ENCODE measurements around the gene NCOR1. TPM values are rescaled to one million over a fixed set of nuclear protein-coding genes. Genes with fewer than 3 reads are reported as not detected.
A peak's percentile ranks its signal among the peaks of the same experiment; 100 is the strongest.

The NCOR1 gene
- total RNA-seq, 4 donors from 2014 or later = 136 to 320 (median 177) TPM

GRCh38 chr17:16040710-16041251 is 174.6 kb downstream of the NCOR1 start:
- WGBS = 82% methylated on average over 4 of the region's 4 CpGs
- no peak for DNase-seq (ENCODE audit: low spot score in 2 of 2)
- H3K36me3 ChIP-seq = peaks cover 89% of the 10 kb centered on the region
- no peaks in the 10 kb centered on the region for H3K27me3 ChIP-seq
- H3K4me1 ChIP-seq = no peaks in the 10 kb centered on the region
- H3K9me3 ChIP-seq = no peaks in the 10 kb centered on the region
- H3K27ac ChIP-seq = no peak overlapping the region
- TF ChIP-seq EP300 (IDR thresholded peaks at IDR 0.05) (no peak), POLR2AphosphoS5 (IDR thresholded peaks at IDR 0.05) (no peak), POLR2A (IDR thresholded peaks at IDR 0.05) (no peak)
- TF ChIP-seq, protein P1, sequence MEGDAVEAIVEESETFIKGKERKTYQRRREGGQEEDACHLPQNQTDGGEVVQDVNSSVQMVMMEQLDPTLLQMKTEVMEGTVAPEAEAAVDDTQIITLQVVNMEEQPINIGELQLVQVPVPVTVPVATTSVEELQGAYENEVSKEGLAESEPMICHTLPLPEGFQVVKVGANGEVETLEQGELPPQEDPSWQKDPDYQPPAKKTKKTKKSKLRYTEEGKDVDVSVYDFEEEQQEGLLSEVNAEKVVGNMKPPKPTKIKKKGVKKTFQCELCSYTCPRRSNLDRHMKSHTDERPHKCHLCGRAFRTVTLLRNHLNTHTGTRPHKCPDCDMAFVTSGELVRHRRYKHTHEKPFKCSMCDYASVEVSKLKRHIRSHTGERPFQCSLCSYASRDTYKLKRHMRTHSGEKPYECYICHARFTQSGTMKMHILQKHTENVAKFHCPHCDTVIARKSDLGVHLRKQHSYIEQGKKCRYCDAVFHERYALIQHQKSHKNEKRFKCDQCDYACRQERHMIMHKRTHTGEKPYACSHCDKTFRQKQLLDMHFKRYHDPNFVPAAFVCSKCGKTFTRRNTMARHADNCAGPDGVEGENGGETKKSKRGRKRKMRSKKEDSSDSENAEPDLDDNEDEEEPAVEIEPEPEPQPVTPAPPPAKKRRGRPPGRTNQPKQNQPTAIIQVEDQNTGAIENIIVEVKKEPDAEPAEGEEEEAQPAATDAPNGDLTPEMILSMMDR (IDR thresholded peaks at IDR 0.05) = no peak
- H3K4me3 ChIP-seq = no peak overlapping the region

GRCh38 chr17:16037636-16038035 is 177.7 kb downstream of the NCOR1 start:
- no peak for TF ChIP-seq EP300 (IDR thresholded peaks at IDR 0.05)
- no peak for TF ChIP-seq POLR2AphosphoS5 (IDR thresholded peaks at IDR 0.05)
- no peak for TF ChIP-seq POLR2A (IDR thresholded peaks at IDR 0.05)
- TF ChIP-seq, protein P1 (IDR thresholded peaks at IDR 0.05) = no peak
- Histone ChIP-seq H3K27me3 (no peaks in the 10 kb centered on the region), H3K27ac (no peak overlapping the region), H3K36me3 (peaks cover 91% of the 10 kb centered on the region), H3K4me3 (no peak overlapping the region), H3K9me3 (no peaks in the 10 kb centered on the region), H3K4me1 (no peaks in the 10 kb centered on the region)
- no peak for DNase-seq (ENCODE audit: low spot score in 2 of 2)

DNA sequence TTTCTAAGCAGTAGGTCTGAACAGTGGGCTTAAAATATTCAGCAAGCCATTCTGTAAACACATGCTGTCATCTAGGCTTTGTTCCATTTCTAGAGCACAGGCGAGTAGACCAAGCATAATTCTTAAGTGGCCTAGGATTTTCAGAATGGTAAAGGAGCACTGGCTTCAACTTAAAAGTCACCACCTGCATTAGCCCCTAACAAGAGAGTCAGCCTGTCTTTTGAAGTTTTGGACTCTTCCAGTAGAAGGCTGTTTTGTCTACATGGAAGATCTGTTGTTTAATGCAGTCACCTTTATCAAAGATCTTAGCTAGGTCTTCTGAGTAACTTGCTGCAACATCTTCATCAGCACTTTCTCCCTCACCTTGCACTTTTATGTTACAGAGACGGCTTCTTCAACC is 179.1 kb downstream of the NCOR1 start:
- DNase-seq (ENCODE audit: low spot score in 2 of 2) = no peak
- H3K36me3 ChIP-seq = peaks cover 95% of the 10 kb centered on the region
- H3K4me3 ChIP-seq = no peak overlapping the region
- H3K27me3 ChIP-seq = no peaks in the 10 kb centered on the region
- no peaks in the 10 kb centered on the region for H3K9me3 ChIP-seq
- no peak overlapping the region for H3K27ac ChIP-seq
- H3K4me1 ChIP-seq = no peaks in the 10 kb centered on the region
- WGBS = 83% methylated on average over 2 of the region's 2 CpGs
- TF ChIP-seq POLR2AphosphoS5 (IDR thresholded peaks at IDR 0.05) = no peak
- TF ChIP-seq, protein P1 (IDR thresholded peaks at IDR 0.05) = no peak
- no peak for TF ChIP-seq POLR2A (IDR thresholded peaks at IDR 0.05)
- no peak for TF ChIP-seq EP300 (IDR thresholded peaks at IDR 0.05)

GRCh38 chr17:16033729-16034349 is 181.5 kb downstream of the NCOR1 start:
- no peak overlapping the region for H3K27ac ChIP-seq
- WGBS = 96% methylated on average over 7 of the region's 7 CpGs
- peaks cover 97% of the 10 kb centered on the region for H3K36me3 ChIP-seq
- no peak for DNase-seq (ENCODE audit: low spot score in 2 of 2)
- H3K4me3 ChIP-seq = no peak overlapping the region
- no peaks in the 10 kb centered on the region for H3K9me3 ChIP-seq
- TF ChIP-seq POLR2AphosphoS5 (IDR thresholded peaks at IDR 0.05) = no peak
- no peak for TF ChIP-seq POLR2A (IDR thresholded peaks at IDR 0.05)
- no peaks in the 10 kb centered on the region for H3K27me3 ChIP-seq
- no peaks in the 10 kb centered on the region for H3K4me1 ChIP-seq

DNA sequence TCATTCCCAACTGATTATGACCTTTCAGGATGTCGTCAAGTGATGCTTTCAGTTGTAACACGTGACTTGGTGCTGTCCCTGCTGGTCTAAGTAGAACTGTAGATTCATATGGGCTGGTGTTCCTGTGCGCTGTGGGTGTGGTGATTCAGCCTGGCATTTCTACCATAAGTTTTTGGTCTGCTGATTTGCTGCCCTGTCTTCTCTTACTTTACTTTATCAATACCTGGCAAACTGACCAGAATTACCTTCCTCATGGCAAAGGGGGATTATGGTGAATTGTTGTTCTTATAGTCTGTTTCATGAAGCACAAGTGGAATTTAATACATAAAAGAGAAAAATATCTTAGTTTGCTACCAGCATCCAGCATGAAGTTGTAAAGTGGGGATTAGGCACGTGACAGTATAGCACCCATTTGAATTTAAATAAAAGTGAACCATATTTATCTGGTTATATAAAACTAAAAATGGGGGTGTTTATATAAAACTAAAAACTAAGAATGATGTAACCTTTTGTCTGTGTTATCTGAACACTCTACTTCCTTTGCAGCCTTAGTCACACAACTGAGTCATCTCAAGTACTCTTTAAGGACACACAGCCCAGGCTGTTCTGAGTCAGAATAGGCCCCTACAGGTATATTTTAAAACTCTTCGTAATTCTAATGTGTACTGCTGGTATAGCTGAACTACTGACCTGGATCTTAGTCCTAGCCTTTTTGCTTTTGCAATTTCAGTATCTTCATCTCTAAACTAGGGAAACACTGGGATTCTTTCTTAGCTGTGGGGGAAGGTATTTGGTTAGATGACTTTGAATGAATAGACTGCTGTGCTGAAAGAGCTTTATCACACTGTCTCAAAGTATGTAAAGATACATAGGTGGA is 187.4 kb downstream of the NCOR1 start:
- Histone ChIP-seq H3K4me1 (peaks cover 9% of the 10 kb centered on the region), H3K36me3 (peaks cover 81% of the 10 kb centered on the region), H3K27me3 (no peaks in the 10 kb centered on the region), H3K27ac (peak overlapping the region; percentile 46), H3K9me3 (no peaks in the 10 kb centered on the region), H3K4me3 (no peak overlapping the region)
- WGBS = 78% methylated on average over 5 of the region's 5 CpGs
- TF ChIP-seq EP300 (IDR thresholded peaks at IDR 0.05) (no peak), POLR2AphosphoS5 (IDR thresholded peaks at IDR 0.05) (no peak)
- TF ChIP-seq, protein P1 (IDR thresholded peaks at IDR 0.05) = no peak
- DNase-seq (ENCODE audit: low spot score in 2 of 2) = no peak
